Measurements from ENCODE around the gene SSTR3.

The SSTR3 gene

DNA sequence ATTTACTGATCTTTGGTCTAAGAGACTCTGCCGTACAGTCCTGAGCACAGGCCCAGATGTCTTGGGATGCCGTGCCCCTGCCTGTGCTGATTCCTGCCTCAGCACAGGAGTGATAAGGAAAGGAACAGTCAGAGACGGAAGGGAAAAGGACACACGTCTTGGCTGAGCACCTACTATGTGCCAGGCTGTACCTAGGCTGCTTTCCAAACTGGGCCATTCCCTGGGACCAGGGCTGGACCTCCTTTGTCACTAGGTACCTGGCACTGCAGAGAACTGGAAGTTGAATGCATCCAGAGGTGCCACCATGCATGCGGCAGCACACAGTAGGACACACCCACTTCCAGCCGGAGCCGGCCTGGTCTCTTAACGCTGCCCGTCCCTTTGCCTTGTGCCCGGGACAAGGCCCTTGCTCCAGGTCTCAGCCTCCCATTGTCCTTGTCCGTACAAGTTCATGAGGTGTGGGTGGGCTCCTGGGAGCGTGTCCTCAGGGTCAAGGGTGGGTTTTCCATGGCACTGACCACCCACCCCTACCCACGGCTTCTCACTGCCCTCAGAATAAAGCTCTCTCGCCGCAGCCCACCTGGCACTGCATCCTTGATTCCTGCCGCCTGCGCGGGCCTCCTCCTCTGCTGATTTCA is 1.1 kb upstream of the SSTR3 start:
- no peak overlapping the region for H3K4me3 ChIP-seq (replicated peaks; ENCODE audit: low read depth, low read length)
- TF ChIP-seq, protein P1, sequence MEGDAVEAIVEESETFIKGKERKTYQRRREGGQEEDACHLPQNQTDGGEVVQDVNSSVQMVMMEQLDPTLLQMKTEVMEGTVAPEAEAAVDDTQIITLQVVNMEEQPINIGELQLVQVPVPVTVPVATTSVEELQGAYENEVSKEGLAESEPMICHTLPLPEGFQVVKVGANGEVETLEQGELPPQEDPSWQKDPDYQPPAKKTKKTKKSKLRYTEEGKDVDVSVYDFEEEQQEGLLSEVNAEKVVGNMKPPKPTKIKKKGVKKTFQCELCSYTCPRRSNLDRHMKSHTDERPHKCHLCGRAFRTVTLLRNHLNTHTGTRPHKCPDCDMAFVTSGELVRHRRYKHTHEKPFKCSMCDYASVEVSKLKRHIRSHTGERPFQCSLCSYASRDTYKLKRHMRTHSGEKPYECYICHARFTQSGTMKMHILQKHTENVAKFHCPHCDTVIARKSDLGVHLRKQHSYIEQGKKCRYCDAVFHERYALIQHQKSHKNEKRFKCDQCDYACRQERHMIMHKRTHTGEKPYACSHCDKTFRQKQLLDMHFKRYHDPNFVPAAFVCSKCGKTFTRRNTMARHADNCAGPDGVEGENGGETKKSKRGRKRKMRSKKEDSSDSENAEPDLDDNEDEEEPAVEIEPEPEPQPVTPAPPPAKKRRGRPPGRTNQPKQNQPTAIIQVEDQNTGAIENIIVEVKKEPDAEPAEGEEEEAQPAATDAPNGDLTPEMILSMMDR (IDR thresholded peaks at IDR 0.05; ENCODE audit: low read depth, low read length, missing control alignments), result no peak
- DNase-seq (ENCODE audit: extremely low read depth, low read depth), result no peak

DNA sequence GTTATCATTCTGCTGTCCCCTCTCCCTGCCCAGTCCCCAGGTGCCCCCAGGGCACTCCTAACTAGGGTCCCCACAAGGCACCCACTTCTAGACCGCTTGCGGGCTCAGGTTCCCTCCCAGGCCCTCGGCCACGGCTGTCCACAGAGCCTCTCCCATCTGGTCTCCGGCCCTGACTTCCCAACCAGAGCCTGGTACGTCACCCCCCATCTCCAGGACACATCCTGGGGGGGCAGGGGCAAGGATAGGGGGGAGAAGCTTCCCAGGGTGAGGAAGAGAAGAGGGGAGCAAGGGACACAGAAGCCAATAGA is 457 bp downstream of the SSTR3 start:
- DNase-seq (ENCODE audit: extremely low read depth, low read depth), result no peak
- TF ChIP-seq, protein P1 (IDR thresholded peaks at IDR 0.05; ENCODE audit: low read depth, low read length, missing control alignments), result no peak
- no peak overlapping the region for H3K4me3 ChIP-seq (replicated peaks; ENCODE audit: low read depth, low read length)

DNA sequence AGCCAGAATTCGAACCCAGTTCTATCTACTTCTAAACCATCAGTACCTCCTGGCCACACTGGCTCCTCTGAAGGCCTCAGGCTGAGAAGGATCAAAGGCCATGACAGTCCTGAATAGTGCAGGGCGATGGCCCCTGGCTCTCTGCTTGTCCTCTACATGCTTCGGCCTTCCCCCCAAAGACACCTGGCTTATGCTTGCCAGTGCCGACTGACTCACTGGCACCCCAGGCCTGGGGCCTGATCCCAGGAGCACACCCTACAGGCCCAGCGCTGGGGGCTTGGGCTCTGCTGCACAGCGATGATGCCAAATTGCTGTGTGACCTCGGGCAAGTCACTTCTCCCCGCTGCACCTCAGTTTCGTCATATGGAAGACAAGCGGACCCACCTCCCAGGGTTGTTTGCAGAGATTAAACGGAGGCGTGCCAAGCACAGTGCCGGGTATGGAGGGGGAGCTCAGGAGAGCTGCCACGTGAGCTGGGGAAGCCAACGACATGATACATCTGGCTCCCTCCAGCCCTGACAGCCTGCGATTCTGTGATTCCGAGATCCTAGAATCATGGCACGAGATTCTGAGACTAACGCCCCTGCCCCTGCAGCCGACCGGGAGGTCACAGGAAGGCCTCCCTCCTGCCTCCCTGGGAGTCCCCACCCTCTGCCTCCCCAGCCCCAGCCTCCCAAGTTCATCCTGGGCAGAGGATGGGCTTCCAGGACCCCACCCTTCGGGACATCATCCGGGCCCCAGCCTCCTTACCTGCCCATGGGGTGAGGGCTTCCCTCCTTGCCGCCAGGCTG is 1.0 kb downstream of the SSTR3 start:
- DNase-seq (ENCODE audit: extremely low read depth, low read depth), result no peak
- no peak overlapping the region for H3K4me3 ChIP-seq (replicated peaks; ENCODE audit: low read depth, low read length)
- TF ChIP-seq, protein P1 (IDR thresholded peaks at IDR 0.05; ENCODE audit: low read depth, low read length, missing control alignments), result no peak

DNA sequence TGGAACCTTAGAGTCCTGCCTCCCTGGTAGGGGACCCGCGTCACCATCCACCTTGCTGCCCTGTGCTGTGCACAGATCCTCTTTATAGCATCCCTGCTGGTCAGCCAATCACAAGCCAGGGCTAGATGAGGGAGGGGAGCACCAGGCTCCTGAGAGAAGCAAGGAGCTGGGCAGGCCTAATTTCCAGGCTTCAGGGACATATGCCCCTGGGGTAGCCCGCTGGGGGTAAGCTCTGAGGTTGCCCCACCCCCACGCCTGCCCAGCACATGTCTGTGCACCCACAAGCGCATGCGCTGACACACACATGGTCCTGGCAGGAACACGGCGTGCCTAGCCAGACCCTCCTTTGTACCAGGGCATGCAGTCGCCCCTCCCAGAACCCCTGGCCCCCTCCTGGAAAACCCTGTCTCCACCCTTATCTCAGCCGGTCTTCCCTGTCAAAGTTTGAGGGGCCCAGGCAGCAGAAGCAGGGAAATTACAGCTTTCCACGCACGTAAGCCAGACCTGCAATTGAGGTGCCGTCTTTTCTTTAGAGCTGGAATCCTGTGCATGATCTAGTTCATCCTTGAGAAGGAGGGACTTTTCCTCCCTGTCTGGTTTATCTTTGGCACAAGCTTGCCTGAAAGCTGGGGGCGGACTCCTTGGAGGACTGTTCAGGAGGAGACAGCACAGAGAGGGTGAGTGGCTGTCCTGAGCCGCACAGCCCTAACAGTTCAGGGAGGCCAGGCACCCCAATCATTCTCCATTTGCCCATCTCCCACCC is 2.1 kb downstream of the SSTR3 start:
- DNase-seq (ENCODE audit: extremely low read depth, low read depth), result no peak
- no peak overlapping the region for H3K4me3 ChIP-seq (replicated peaks; ENCODE audit: low read depth, low read length)
- TF ChIP-seq, protein P1 (IDR thresholded peaks at IDR 0.05; ENCODE audit: low read depth, low read length, missing control alignments), result no peak

DNA sequence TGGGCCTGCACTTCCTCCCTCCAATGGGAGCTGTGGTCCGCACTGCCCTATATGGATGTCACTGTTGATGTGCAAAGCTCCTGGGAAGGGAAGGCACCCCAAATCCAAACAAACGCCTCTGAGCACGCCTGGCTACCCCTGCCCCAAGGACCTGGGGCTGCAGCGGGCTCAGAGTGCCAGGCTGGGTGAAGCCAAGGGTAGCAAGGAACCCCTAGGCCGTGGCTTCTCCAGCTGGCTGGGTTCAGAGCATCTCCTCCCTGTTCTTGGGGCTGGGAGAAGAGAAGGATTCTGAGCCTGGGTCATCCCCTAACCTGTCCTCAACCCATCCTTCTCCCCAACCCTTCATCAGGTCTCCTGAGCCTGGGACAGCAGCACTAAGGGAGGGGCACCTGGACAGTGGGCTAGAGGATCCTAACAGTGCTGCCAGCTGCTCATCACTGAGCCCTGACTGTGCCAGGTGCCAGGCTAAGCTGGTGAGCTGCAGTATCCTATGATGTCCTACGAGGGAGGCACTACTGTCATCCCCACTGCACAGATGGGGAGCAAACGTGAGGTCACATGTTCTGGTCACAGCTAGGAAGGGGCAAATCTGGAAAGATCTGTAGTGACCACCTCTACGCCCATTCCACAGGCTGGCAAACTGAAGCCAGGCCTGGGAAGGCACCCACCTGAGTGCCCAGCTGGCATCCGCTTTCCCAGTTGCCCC is 3.0 kb downstream of the SSTR3 start:
- DNase-seq (ENCODE audit: extremely low read depth, low read depth), result no peak
- H3K4me3 ChIP-seq (replicated peaks; ENCODE audit: low read depth, low read length), result no peak overlapping the region
- TF ChIP-seq, protein P1 (IDR thresholded peaks at IDR 0.05; ENCODE audit: low read depth, low read length, missing control alignments), result no peak

DNA sequence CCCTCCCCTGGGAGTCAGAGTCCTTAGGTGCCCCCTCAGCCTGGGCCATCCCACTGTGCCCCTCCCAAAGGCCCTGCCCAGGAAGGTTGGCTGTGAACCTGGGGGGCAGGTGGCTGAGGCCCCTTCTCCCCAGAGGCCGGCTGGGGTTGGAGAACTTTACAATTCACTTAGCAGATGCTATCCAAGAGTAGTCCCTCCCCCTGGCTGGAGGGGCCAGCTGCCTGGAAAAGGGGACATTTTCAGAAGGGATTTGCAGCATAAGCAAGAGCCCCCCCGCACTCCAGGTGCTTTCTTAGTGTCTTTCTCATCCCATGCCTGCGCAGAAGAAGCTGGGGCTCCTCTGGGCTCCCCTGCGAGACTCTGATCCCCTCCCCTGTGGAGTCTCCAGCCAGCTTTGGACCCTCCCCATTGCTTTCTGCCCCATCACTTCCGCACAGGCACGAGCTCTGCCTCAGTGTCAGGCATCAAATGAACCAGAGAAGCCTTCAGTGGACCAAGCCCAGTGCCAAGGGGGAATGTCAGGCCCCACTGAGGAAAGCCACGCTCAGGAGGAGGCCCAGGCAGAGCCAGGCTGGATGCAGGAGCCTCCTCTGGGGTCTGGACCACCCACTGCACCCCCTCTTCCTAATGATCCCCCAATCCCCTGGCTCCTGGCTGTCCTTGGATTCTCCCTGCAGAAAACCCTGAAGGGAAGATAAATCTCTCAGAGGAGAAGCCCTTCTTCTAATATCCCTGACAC is 3.7 kb downstream of the SSTR3 start:
- TF ChIP-seq, protein P1 (IDR thresholded peaks at IDR 0.05; ENCODE audit: low read depth, low read length, missing control alignments), result no peak
- H3K4me3 ChIP-seq (replicated peaks; ENCODE audit: low read depth, low read length), result no peak overlapping the region
- no peak for DNase-seq (ENCODE audit: extremely low read depth, low read depth)

Data from HFF-Myc (cell line).